ENCODE data around the gene ANK3. TPM values are rescaled to one million over a fixed set of nuclear protein-coding genes. Genes with fewer than 3 reads are reported as not detected.

ANK3 gene
- polyA plus RNA-seq, 4 donors: 9.9 to 81.4 (median 35.5) TPM

DNA sequence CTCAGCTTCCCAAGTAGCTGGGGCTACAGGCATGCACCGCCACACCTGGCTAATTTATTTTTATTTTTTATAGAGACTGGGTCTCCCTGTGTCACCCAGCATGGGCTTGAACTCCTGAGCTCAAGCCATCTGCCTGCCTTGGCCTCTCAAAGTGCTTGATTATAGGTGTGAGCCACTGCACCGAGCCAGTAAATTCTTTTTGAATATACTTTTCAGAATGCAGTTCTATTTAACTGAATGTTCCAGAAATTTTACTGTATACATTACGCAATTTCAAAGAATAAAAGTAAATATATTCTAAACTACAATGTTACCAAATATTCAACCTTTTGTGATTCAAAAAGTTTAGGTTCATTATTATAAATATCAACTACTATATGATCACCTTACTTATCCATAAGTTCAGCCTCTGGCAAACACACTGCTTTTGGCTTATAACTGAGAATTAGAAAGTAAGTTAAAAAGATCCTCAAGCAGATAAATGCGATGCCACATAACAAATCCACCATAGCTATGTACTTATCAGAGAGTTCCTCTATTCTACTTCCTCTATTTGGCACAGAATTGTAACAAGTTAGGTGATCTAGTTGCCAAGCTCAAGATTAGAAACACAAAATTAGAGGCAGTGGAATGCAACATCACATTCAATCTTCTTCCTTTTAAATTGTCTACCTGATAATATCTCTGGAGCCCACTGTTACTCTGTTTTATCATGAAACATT, 118.2 kb downstream of the ANK3 start:
- Histone ChIP-seq H3K4me1 (ENCODE audit: control insufficient read depth in 3 of 3, insufficient read depth in 2 of 3, low read depth in 1 of 3, low read length in 2 of 3) (no peaks in the 10 kb centered on the region), H3K36me3 (ENCODE audit: control insufficient read depth in 3 of 3, insufficient read depth in 2 of 3, low read depth in 1 of 3, low read length in 3 of 3) (no peaks in the 10 kb centered on the region), H3K27ac (ENCODE audit: low read depth in 1 of 3, low read length in 2 of 3) (no peak overlapping the region), H3K9me3 (ENCODE audit: control insufficient read depth in 2 of 2, insufficient read depth in 1 of 2, low read depth in 1 of 2, low read length in 1 of 2) (no peaks in the 10 kb centered on the region), H3K27me3 (ENCODE audit: control insufficient read depth in 3 of 3, insufficient read depth in 3 of 3, low read length in 3 of 3) (no peaks in the 10 kb centered on the region), H3K4me3 (ENCODE audit: low read depth in 1 of 3, low read length in 3 of 3) (no peak overlapping the region)
- no peak for FAIRE-seq
- no peak for DNase-seq
- 88 to 91% (median 89%) methylated on average over 4 of the region's 4 CpGs for WGBS, 3 donors

DNA sequence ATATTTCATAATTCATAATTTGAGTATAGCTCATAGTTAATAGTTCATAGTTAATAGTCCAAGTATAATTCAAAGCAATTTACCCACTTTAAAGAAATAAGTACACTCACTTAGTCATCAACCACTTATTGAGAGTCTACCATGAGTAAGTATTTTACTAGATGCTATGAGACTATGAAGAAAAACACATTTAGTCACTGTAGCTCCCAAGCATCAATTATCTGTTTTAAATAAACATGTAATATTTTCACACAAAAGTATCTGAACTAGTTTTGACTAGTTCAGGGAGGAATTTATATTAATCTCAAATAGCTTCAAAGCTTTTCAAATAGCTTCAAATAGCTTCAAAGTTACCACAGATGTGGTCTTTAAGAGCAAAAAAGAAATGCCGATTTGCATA, 119.2 kb downstream of the ANK3 start:
- FAIRE-seq: no peak
- Histone ChIP-seq H3K9me3 (ENCODE audit: control insufficient read depth in 2 of 2, insufficient read depth in 1 of 2, low read depth in 1 of 2, low read length in 1 of 2) (no peaks in the 10 kb centered on the region), H3K4me3 (ENCODE audit: low read depth in 1 of 3, low read length in 3 of 3) (no peak overlapping the region)

DNA sequence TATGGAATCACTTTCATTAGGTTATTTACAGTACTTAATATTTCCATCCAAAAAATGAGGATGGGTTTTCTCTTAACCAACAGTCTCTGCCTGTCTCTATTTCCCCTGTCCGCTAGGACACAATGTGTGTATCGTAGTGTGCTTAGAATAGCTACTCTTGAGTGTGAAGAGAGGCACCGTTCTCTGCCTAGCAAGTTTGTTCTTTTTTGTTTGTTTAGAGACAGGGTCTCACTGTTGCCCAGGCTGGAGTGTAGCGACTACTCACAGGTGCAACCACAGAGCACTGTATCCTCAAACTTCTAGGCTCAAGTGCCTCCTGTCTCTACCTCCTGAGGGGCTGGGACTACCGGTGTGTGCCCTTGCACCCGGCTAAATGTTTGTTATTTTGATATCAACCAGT, 121.9 kb downstream of the ANK3 start:
- Histone ChIP-seq H3K27me3 (ENCODE audit: control insufficient read depth in 3 of 3, insufficient read depth in 3 of 3, low read length in 3 of 3) (no peaks in the 10 kb centered on the region), H3K4me3 (ENCODE audit: low read depth in 1 of 3, low read length in 3 of 3) (no peak overlapping the region), H3K4me1 (ENCODE audit: control insufficient read depth in 3 of 3, insufficient read depth in 2 of 3, low read depth in 1 of 3, low read length in 2 of 3) (no peaks in the 10 kb centered on the region), H3K9me3 (ENCODE audit: control insufficient read depth in 2 of 2, insufficient read depth in 1 of 2, low read depth in 1 of 2, low read length in 1 of 2) (no peaks in the 10 kb centered on the region), H3K36me3 (ENCODE audit: control insufficient read depth in 3 of 3, insufficient read depth in 2 of 3, low read depth in 1 of 3, low read length in 3 of 3) (peaks cover under 1 to 8% (median 5%) of the 10 kb centered on the region in 3 donors), H3K27ac (ENCODE audit: low read depth in 1 of 3, low read length in 2 of 3) (no peak overlapping the region)
- DNase-seq: no peak
- FAIRE-seq: no peak
- 90 to 94% (median 93%) methylated on average over 6 of the region's 6 CpGs for WGBS, 3 donors

More for the DNA sequence above, 119.2 kb downstream of the ANK3 start:
- Histone ChIP-seq H3K4me1 (ENCODE audit: control insufficient read depth in 3 of 3, insufficient read depth in 2 of 3, low read depth in 1 of 3, low read length in 2 of 3) (no peaks in the 10 kb centered on the region), H3K36me3 (ENCODE audit: control insufficient read depth in 3 of 3, insufficient read depth in 2 of 3, low read depth in 1 of 3, low read length in 3 of 3) (no peaks in the 10 kb centered on the region), H3K27me3 (ENCODE audit: control insufficient read depth in 3 of 3, insufficient read depth in 3 of 3, low read length in 3 of 3) (no peaks in the 10 kb centered on the region), H3K27ac (ENCODE audit: low read depth in 1 of 3, low read length in 2 of 3) (no peak overlapping the region)
- WGBS, 3 donors: 87 to 88% (median 87%) methylated on average over 1 of the region's 1 CpG
- no peak for DNase-seq

DNA sequence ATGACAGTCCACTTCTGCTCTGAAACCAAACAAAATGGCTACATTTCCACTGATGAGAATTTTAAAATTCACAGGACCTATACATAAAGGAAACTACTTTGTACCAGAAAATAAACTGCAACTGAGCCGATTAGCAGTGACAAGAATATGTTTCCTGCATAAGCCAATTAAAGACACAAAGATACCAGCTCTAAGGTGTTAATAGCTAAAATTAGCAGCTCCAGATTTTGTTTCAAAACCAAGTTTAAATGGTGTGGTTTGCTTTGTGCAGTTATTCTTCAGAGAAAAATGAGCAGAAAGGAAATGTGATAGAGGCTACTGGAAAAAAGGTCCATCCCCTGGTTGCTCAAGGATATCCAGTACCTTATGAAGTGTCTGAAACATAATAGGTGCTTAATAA, 123.2 kb downstream of the ANK3 start:
- DNase-seq: no peak
- WGBS, 3 donors: 61 to 77% (median 69%) methylated on average over 1 of the region's 1 CpG
- no peaks in the 10 kb centered on the region for H3K27me3 ChIP-seq (ENCODE audit: control insufficient read depth in 3 of 3, insufficient read depth in 3 of 3, low read length in 3 of 3)
- no peak for FAIRE-seq
- peaks cover 1 to 8% (median 8%) of the 10 kb centered on the region in 3 donors for H3K36me3 ChIP-seq (ENCODE audit: control insufficient read depth in 3 of 3, insufficient read depth in 2 of 3, low read depth in 1 of 3, low read length in 3 of 3)
- no peaks in the 10 kb centered on the region for H3K4me1 ChIP-seq (ENCODE audit: control insufficient read depth in 3 of 3, insufficient read depth in 2 of 3, low read depth in 1 of 3, low read length in 2 of 3)
- H3K9me3 ChIP-seq (ENCODE audit: control insufficient read depth in 2 of 2, insufficient read depth in 1 of 2, low read depth in 1 of 2, low read length in 1 of 2): no peaks in the 10 kb centered on the region
- no peak overlapping the region for H3K4me3 ChIP-seq (ENCODE audit: low read depth in 1 of 3, low read length in 3 of 3)
- H3K27ac ChIP-seq (ENCODE audit: low read depth in 1 of 3, low read length in 2 of 3): no peak overlapping the region

DNA sequence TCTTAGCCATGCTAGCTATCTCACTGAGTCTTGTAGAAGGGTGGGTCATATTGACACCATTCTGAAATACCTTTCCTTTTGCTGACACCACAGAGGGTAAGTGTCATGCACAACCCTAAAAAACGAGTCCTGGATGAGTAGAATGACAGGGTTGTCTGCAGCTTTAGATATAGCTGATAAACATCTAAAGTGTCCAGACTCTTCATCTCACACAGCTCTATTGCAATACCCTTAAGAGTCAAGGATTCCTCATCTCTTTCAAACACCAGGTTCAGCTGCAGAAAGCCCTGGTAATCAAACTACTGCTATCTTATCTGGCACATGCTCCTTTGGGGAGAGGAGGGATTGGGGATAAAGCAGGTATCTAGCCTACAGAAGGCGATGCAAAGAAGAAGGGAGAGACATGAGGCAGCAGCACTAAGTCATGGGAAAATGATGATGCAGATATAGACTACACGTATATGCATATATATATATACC, 127.0 kb downstream of the ANK3 start:
- no peak for DNase-seq
- Histone ChIP-seq H3K4me3 (ENCODE audit: low read depth in 1 of 3, low read length in 3 of 3) (no peak overlapping the region), H3K27ac (ENCODE audit: low read depth in 1 of 3, low read length in 2 of 3) (no peak overlapping the region), H3K9me3 (ENCODE audit: control insufficient read depth in 2 of 2, insufficient read depth in 1 of 2, low read depth in 1 of 2, low read length in 1 of 2) (no peaks in the 10 kb centered on the region), H3K4me1 (ENCODE audit: control insufficient read depth in 3 of 3, insufficient read depth in 2 of 3, low read depth in 1 of 3, low read length in 2 of 3) (peaks cover 0 to 5% (median 2%) of the 10 kb centered on the region in 3 donors), H3K27me3 (ENCODE audit: control insufficient read depth in 3 of 3, insufficient read depth in 3 of 3, low read length in 3 of 3) (no peaks in the 10 kb centered on the region), H3K36me3 (ENCODE audit: control insufficient read depth in 3 of 3, insufficient read depth in 2 of 3, low read depth in 1 of 3, low read length in 3 of 3) (peaks cover 4 to 8% (median 8%) of the 10 kb centered on the region in 3 donors)
- WGBS, 3 donors: 75 to 86% (median 77%) methylated on average over 3 of the region's 3 CpGs
- FAIRE-seq: no peak

DNA sequence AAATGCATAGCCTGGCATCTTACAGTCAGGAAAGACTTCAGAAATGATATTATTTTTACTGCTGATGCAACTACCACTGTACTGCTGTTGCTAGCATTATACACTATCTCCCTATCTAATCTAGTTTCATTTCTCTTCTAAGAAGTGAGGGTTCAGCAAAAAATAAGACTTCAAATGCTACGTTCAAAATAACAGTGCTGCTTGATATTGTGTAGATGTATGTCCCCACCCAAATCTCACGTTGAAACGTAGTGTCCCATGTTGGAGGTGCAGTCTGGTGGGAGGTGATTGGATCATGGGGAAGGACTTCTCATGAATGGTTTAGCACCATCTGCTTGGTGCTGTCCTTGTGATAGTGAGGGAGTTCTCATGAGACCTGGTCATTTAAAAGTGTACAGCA, 129.4 kb downstream of the ANK3 start:
- no peak for FAIRE-seq

DNA sequence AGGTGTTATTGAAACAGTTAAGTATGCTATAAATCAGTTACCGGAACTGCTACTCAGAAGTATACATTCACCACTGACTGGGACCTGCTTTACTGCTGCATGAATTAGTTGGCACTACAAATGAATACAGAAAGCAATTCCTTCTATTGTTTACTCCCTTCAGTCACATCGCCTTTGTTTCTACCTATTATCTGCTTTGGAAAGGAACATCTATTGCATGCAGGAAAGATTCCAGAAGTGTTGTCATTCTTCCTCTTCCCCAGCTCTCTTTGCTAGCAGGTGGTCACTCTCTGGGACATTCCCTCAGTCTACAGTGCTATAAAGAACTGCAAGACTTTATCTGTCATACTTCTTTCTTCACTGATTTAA, 131.3 kb downstream of the ANK3 start:
- Histone ChIP-seq H3K36me3 (ENCODE audit: control insufficient read depth in 3 of 3, insufficient read depth in 2 of 3, low read depth in 1 of 3, low read length in 3 of 3) (peaks cover 3 to 9% (median 4%) of the 10 kb centered on the region in 3 donors), H3K9me3 (ENCODE audit: control insufficient read depth in 2 of 2, insufficient read depth in 1 of 2, low read depth in 1 of 2, low read length in 1 of 2) (no peaks in the 10 kb centered on the region), H3K27ac (ENCODE audit: low read depth in 1 of 3, low read length in 2 of 3) (no peak overlapping the region), H3K4me1 (ENCODE audit: control insufficient read depth in 3 of 3, insufficient read depth in 2 of 3, low read depth in 1 of 3, low read length in 2 of 3) (peaks cover 0 to 7% (median 2%) of the 10 kb centered on the region in 3 donors), H3K4me3 (ENCODE audit: low read depth in 1 of 3, low read length in 3 of 3) (no peak overlapping the region), H3K27me3 (ENCODE audit: control insufficient read depth in 3 of 3, insufficient read depth in 3 of 3, low read length in 3 of 3) (no peaks in the 10 kb centered on the region)
- 69 to 83% (median 79%) methylated on average over 2 of the region's 2 CpGs for WGBS, 3 donors
- no peak for DNase-seq
- no peak for FAIRE-seq

More for the DNA sequence above, 129.4 kb downstream of the ANK3 start:
- Histone ChIP-seq H3K27ac (ENCODE audit: low read depth in 1 of 3, low read length in 2 of 3) (no peak overlapping the region), H3K9me3 (ENCODE audit: control insufficient read depth in 2 of 2, insufficient read depth in 1 of 2, low read depth in 1 of 2, low read length in 1 of 2) (no peaks in the 10 kb centered on the region), H3K27me3 (ENCODE audit: control insufficient read depth in 3 of 3, insufficient read depth in 3 of 3, low read length in 3 of 3) (no peaks in the 10 kb centered on the region), H3K36me3 (ENCODE audit: control insufficient read depth in 3 of 3, insufficient read depth in 2 of 3, low read depth in 1 of 3, low read length in 3 of 3) (peaks cover 4 to 9% (median 8%) of the 10 kb centered on the region in 3 donors), H3K4me1 (ENCODE audit: control insufficient read depth in 3 of 3, insufficient read depth in 2 of 3, low read depth in 1 of 3, low read length in 2 of 3) (peaks cover 0 to 7% (median 2%) of the 10 kb centered on the region in 3 donors), H3K4me3 (ENCODE audit: low read depth in 1 of 3, low read length in 3 of 3) (no peak overlapping the region)
- no peak for DNase-seq
- 64 to 86% (median 83%) methylated on average over 3 of the region's 3 CpGs for WGBS, 3 donors

DNA sequence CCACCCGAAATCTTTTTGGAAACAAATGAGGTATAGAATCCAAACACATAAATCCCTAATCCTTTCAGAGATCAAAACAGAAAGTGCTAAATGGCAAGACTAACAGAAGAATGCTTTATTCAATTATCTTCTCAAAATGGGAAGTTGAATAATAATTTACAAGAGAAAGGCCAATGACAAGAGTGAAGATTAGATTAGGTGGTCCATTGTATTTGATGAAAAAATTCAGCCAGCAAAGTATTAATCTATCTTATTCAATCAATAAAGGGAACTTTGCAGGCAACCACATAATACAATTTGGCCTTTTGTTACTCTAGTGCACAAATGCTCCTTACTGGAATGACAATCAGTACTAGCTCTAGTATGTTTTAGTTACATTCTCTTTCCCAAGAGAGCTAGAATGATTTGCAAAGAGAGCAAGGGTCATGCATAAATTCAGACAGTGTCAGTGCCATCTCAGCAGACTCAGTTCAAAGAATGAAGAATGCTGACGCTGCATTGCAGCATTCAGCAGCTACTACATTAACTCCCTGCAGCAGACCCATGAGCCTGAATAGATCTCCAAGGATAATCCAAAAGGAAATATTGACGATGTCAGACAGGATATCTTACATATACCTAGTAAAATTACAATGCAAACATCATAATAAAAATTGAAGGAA, 131.8 kb downstream of the ANK3 start:
- Histone ChIP-seq H3K9me3 (ENCODE audit: control insufficient read depth in 2 of 2, insufficient read depth in 1 of 2, low read depth in 1 of 2, low read length in 1 of 2) (no peaks in the 10 kb centered on the region), H3K27me3 (ENCODE audit: control insufficient read depth in 3 of 3, insufficient read depth in 3 of 3, low read length in 3 of 3) (no peaks in the 10 kb centered on the region), H3K36me3 (ENCODE audit: control insufficient read depth in 3 of 3, insufficient read depth in 2 of 3, low read depth in 1 of 3, low read length in 3 of 3) (peaks cover 0 to 5% (median 4%) of the 10 kb centered on the region in 3 donors), H3K4me3 (ENCODE audit: low read depth in 1 of 3, low read length in 3 of 3) (no peak overlapping the region), H3K4me1 (ENCODE audit: control insufficient read depth in 3 of 3, insufficient read depth in 2 of 3, low read depth in 1 of 3, low read length in 2 of 3) (peaks cover 0 to 7% (median 2%) of the 10 kb centered on the region in 3 donors), H3K27ac (ENCODE audit: low read depth in 1 of 3, low read length in 2 of 3) (no peak overlapping the region)
- 68 to 86% (median 70%) methylated on average over 3 of the region's 3 CpGs for WGBS, 3 donors
- DNase-seq (peak in 1 of 2 donors; percentile 59), FAIRE-seq (no peak)

Measured in small intestine (tissue), 7 donors.